GM10266 (cell line): ENCODE measurements around the gene SLC26A11.

Experiments used
- DNase-seq: peaks from one replicate; pipeline ENCODE4 v3.0.0; 2012; ENCODE audit errors: extremely low spot score
- TF ChIP-seq, protein P1 (sequence below): IDR thresholded peaks from 2 replicates; pipeline ENCODE4 v1.5.1; 2012; ENCODE audit warnings: mild to moderate bottlenecking, low read depth; ENCODE audit not compliant: control insufficient read depth, insufficient read depth; ENCODE audit errors: missing control alignments

SLC26A11 gene

DNA sequence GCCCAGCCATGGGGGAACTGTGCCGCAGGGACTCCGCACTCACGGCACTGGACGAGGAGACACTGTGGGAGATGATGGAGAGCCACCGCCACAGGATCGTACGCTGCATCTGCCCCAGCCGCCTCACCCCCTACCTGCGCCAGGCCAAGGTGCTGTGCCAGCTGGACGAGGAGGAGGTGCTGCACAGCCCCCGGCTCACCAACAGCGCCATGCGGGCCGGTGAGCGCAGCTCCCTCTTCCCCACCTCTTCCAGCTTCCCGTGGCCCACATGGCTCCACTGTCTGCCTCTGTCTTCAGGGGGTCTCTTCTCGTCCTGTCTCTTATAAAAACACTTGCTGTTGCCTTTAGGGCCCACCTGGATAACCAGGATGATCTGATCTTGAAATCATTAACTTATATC lies 38.8 kb upstream of the SLC26A11 start:
- TF ChIP-seq, protein P1, sequence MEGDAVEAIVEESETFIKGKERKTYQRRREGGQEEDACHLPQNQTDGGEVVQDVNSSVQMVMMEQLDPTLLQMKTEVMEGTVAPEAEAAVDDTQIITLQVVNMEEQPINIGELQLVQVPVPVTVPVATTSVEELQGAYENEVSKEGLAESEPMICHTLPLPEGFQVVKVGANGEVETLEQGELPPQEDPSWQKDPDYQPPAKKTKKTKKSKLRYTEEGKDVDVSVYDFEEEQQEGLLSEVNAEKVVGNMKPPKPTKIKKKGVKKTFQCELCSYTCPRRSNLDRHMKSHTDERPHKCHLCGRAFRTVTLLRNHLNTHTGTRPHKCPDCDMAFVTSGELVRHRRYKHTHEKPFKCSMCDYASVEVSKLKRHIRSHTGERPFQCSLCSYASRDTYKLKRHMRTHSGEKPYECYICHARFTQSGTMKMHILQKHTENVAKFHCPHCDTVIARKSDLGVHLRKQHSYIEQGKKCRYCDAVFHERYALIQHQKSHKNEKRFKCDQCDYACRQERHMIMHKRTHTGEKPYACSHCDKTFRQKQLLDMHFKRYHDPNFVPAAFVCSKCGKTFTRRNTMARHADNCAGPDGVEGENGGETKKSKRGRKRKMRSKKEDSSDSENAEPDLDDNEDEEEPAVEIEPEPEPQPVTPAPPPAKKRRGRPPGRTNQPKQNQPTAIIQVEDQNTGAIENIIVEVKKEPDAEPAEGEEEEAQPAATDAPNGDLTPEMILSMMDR: no peak
- DNase-seq: no peak

DNA sequence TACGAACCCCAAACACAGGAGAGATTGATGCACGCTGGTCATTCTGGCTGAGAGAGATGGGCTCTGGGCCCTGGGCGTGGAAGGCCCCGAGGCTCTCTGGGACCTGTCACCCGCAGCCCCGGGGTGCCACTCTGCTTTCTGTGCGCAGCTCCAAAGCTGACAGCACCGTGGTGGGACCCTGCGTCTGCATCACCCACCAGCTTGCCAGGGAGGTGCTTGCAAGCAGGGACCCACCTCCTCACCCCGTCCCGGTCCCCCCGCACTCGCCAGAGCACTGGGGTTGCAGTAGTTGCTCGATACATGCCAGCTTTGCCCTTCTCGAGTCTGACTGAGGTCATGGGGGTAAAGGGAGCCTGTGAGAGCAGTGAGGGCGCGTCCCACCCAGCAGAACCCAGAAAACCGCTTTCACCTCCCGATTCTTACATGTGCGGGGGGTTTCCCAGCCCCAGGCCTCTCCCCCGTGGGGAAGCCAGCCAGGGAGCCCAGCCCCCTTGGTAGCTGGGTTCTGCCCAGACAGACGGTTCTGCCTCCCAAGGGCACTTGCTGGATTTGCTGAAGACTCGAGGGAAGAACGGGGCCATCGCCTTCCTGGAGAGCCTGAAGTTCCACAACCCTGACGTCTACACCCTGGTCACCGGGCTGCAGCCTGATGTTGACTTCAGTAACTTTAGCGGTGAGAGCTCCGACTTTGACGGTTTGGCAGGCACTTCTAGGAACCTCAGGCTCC lies 37.9 kb upstream of the SLC26A11 start:
- TF ChIP-seq, protein P1: no peak

DNA sequence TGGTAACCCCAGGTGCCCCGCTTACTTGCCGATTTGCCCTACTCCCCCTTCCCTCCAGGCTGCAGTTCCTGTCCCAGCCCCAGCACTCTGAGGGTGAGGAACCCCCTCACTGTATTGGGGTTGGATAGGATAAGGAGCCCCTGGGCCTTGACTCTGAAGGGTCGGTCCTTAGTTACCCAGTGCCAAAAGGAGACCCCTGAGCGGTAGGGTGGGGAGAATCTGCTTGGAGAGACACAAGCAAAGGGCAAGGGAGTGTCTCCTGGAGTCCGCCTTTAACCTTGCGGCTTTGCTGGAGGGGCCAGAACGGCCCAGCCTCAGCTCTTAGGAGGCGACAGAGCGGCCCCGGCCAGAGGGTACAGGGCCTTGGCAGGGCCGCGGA lies 37.4 kb upstream of the SLC26A11 start:
- DNase-seq: no peak
- TF ChIP-seq, protein P1: no peak

More for the DNA sequence above, 37.9 kb upstream of the SLC26A11 start:
- no peak for DNase-seq

DNA sequence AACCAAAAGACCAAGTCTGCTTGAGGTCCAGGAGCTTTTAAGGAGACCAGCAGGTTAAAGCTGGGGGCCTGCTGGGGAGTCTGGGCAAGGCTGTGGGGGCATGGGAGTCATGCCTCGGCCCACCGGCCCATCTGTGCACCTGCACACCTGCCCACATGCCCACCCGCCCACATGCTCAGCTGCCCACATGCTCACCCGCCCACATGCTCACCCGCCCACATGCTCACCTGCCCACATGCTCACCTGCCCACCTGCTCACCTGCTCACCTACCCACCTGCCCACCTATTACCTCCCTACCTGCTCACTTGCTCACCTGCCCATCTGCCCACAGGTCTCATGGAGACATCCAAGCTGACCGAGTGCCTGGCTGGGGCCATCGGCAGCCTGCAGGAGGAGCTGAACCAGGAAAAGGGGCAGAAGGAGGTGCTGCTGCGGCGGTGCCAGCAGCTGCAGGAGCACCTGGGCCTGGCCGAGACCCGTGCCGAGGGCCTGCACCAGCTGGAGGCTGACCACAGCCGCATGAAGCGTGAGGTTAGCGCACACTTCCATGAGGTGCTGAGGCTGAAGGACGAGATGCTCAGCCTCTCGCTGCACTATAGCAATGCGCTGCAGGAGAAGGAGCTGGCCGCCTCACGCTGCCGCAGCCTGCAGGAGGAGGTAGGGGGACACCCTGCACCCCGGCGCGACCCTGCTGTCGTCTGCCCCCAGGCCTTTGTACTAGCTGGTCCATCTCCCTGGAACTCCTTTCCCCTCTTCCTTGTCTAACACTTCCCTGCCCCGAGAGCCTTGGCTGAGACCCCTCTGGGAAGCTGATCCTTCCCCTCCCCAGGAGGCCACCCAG lies 36.4 kb upstream of the SLC26A11 start:
- TF ChIP-seq, protein P1: no peak
- no peak for DNase-seq

DNA sequence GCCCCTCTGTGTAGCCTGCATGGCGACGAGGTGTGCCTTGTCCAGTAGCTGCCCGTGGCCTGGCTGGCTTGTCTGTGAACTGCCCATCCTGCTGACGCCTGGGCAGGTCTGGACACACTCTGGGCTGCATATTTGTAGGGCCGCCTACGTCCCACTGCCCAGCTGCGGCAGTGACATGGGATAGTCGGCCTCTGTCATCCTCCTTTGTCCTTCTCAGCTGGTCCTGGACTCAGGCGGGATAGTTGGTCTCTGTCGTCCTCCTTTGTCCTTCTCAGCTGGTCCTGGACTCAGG lies 35.9 kb upstream of the SLC26A11 start:
- DNase-seq: no peak
- TF ChIP-seq, protein P1: no peak

DNA sequence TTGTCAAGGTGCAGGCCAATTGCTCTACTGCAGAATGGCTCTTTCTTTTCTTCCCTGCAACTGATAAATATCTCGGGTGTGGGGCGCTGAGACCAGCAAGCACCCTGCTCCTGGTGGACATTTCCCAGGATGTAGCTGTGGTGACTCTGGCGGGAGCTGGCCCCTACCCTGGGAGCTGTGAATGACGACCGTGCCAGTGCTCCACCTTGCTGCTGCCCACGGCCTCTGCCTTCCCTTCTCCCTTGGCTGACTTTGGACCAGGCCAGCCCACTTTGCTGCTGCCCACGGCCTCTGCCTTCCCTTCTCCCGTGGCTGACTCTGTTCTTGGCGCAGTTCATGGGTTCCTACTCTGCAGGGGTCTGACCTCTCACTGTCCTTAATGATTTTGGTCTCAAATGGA lies 34.3 kb upstream of the SLC26A11 start:
- no peak for DNase-seq
- TF ChIP-seq, protein P1: no peak

DNA sequence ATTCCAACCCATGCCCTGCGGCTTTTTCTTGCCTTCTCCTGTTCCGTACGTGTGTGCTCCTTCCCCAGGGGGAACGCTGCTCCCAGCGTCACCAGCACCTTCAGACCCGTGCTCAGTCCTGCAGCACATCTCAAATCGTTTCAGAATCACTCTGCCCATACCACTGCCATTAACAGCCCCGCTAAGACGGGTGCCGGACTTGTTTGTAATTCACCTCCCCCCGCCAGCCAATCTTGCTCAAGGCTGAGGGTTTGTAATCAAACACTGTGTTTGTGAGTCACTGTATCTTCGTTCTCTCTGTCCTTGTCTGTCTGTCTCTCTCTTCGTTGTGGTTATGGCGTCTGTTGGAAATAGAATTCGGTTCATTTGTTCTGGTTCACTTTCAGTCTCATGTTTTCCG lies 33.1 kb upstream of the SLC26A11 start:
- TF ChIP-seq, protein P1: no peak
- DNase-seq: no peak
